GM12892 (cell line): ENCODE measurements around the gene CHST4.

ENCODE experiments used
- POLR2A ChIP-seq: IDR thresholded peaks from 2 replicates; pipeline ENCODE4 v1.6.1; 2011; ENCODE audit warnings: low read depth, low read length, control low read depth
- POLR2AphosphoS5 ChIP-seq: IDR thresholded peaks from 2 replicates; pipeline ENCODE4 v1.6.1; 2011; ENCODE audit warnings: low read depth, low read length, control low read depth
- TAF1 ChIP-seq: IDR thresholded peaks from 2 replicates; pipeline ENCODE4 v1.6.1; 2011; ENCODE audit warnings: low read depth, mild to moderate bottlenecking, control low read depth, low read length, borderline replicate concordance

GRCh38 chr16:71568551-71568950 lies 42.3 kb downstream of the CHST4 start:
- TF ChIP-seq POLR2AphosphoS5 (no peak), POLR2A (no peak), TAF1 (no peak)
